Mucosa of gallbladder (tissue), 1 donor: ENCODE data around the gene ZNF550. TPM values are rescaled to one million over a fixed set of nuclear protein-coding genes. Genes with fewer than 3 reads are reported as not detected.
A peak's percentile ranks its signal among the peaks of the same experiment; 100 is the strongest.

ENCODE experiments used
- DNase-seq: peaks from one replicate; pipeline ENCODE4 v3.0.0-alpha.2; 2020; ENCODE audit warnings: low spot score
- total RNA-seq: library from RNA; stranded (reverse); gene quantifications from one replicate; pipeline ENCODE4 v1.2.1, GENCODE V29; 2021
- donor health status: DM: no; HTN: no; CAD: no.

The ZNF550 gene
- 15.1 TPM for total RNA-seq

DNA sequence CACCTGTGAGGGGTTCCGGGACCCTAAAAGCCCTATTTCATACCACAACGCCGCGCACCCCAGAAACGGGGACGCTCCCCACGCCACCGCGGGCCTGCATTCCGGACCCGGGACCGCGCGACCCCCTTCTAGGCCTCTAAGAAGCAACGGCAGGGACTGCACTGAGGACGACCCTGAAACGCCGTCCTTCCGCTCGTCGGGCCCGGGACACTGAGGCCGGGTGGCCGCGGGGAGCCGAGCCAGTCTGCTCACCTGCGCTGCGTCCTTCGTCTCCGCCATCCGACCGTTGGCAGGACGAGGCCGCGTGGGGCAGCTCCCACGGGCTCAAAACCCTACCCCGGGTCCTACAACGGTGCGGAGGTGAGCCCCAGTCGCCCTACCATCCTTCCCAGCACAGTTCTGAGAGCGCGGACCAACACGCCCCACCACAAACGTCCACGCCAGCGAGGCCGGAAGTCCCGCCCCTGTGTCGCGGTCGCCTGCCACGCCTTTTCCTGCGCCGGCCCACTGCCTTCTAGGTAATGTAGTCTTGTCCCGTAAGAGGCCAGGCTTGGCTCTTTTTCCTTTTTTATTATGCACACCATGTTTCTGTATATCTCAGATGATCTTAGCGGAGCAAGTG lies at the start of gene ZNF550:
Gene ZNF550, minus strand, starts transcription at position 460 of the 622 bp plus-strand sequence. Its CDS starts 181 bp downstream, at position 279.
- peak; percentile 92 for DNase-seq

DNA sequence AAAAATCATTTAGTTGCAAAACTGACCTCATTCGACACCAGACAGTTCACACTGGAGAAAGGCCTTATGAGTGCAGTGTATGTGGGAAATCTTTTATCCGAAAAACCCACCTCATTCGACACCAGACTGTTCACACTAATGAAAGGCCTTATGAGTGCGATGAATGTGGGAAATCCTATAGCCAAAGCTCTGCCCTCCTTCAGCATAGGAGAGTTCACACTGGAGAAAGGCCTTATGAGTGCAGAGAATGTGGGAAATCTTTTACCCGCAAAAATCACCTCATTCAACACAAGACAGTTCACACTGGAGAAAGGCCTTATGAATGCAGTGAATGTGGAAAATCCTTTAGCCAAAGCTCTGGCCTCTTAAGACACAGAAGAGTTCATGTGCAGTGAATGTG lies 47.3 kb upstream of the ZNF550 start:
- no peak for DNase-seq

DNA sequence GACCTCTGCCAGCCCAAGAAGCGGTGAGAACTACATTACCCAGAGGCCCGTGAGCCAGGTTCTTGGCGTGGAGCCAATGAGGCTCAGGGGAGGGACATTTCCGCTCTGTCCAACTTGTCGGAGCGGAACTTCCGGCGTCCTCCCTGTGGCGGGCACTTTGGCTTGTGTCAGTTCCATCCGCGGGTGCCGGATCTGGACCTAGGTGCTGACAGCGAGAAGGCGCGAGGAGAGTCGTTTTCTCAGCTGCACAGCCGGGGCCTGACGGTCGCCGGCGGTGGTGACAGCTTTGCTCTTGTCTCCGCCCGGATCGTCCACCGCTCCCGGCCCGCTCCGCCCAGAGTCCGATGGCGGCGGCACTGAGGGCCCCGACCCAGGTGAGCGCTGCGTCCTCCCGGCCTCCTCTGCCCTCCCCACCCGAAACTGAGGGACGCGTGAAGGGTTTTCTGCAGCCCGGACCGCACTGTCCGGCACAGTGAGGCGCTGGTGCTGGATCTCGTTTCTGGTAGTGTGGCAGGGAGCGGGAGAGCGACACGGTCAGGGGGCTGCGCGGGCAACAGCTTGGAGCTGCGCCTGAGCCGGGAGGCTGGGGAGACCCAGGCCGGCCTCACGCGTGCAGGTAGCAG lies 40.2 kb upstream of the ZNF550 start, which contains the start of gene ZNF530:
Gene ZNF530, plus strand, starts transcription at position 125 of the 623 bp plus-strand sequence. CDS start 4,461 bp downstream, outside the sequence.
- DNase-seq: peak; percentile 94

DNA sequence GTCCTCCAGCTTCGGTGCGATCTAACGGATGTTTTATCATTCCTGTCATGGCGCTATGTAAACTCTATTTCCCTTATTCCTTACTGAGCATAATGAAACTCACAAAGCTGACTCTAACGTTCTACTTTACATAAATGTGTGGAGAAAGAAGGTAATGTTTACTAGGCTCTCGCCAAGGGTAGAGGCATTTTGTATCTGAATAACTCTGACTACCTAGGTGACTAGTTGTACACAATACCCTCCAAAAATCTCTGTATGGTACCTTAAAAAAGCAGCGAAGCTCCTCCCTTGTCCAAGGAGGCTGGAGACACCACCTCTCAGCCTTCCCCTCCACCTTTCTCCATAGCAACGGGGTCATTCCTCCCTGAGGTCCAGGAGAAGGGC lies 39.7 kb upstream of the ZNF550 start:
- no peak for DNase-seq

DNA sequence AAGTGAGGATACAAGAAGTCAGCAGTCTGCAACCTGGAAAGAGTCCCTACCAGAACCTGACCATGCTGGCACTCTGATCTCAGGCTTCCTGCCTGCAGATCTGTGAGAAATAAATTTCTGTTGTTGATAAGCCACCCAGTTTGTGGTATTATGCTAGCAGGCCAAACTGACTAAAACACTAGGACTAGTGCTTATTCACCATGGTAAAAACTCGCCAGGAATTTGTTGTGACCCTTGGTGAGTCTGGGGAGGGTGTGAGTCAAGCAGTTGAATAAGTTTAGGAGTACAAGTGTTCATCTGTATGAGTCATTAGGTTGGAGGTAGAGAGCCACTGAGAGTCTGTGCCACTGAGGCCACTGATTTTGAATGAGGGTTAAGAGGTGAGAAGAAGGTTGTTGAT lies 27.9 kb upstream of the ZNF550 start:
- no peak for DNase-seq

DNA sequence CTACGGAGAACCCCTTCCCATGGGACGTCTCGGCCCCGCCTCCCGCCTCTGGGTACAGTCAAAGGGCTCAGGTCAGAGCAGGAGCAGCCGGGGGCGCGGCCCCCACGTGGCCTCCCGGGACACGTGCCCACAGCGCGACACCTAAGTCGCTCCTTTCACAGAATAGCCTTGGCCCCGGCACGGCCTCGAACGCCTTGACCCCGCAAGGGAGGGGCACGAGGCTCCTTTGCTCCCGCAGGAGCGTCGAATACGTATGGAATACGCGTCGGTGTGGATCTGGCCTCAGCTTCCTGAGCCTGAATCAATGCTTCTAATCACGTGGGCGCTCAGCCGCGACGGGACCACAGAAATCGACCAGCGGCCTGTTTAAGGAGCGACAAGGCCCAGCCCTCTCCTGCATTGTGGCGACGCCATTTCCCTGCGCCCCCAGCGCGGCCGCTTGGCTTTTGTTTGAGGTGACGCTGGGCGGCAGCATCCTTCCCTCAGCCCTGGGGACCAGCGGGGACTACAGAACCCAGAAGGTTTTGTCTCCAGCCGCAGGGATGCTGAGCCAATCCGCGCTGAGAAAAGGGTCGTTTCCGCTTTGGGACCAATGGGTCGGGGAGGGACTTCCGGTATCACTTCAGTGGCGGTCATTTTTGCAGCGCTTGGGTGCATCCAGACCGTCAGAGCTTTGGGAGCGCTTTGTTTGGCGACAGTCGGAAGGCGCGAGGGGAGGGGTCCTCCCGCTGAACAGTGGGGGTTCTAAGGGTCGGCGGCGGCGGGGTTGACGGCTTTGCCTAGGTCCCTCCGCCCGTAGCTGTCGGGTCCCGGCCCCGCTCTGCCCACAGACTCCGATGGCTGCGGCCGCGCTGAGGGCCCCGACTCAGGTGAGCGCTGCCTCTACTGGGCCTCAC lies 24.1 kb upstream of the ZNF550 start, which contains the start of gene ZIK1:
Gene ZIK1, plus strand, starts transcription at position 625 of the 896 bp plus-strand sequence. Its CDS starts 212 bp downstream, at position 837.
- DNase-seq: peak; percentile 94

DNA sequence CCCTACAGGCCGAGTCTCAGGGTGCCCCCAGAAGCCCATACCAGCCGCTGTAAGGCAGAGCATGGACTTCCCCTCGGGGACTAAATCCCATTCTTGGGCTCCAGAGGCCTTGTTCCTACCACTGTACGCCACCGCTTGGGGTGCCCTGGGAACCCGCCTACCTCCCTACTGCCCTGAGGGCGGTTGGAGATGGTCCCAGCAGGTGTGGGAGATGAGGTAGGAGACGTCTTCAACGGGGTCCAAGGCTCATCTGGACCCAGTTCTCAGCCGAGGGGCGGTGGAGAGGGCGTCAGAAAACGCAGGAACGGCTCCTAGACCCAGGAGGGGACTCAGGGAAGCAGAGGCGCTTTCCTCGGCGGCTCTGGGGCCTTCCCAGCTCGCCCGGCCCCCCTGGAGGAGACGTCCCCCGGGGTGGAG lies 23.4 kb upstream of the ZNF550 start:
- DNase-seq: no peak

DNA sequence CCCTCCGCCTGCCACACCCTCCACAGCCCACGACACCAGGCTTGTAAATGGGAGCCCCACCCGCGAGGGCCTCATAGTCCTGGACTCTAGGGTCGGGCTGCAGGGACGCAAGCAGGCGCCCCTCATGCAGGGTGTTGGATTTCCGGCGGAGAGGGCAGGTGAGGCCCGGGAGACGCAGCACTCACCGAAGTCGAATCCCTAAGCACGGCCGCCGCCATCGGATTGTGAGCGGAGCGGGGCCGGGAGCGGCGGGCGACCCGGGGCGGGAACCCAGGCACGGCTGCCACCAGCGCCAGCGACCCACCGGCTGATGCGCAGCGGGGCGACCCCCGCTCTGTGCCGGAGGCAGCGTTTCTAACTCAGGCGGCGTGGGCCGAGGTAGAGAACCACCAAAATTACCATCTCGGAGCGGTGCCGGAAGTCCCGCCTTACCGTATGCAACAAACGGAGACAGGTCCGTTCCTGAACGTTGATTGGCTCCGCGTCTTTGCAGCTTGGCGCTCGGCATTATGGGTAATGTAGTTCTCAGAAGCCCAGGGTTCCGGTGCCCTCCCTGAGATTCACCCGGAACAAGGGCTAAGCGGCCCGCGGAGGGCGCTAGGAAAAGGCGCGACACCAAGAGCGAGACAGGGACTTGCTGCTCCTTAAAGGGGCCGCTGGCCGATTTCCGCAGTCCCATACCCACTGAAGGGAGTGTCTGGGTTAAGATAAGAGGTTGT lies 19.0 kb upstream of the ZNF550 start, which contains the start of gene ZNF416:
Gene ZNF416, minus strand, starts transcription at position 425 of the 719 bp plus-strand sequence. Its CDS starts 207 bp downstream, at position 218.
- DNase-seq: peak; percentile 99

DNA sequence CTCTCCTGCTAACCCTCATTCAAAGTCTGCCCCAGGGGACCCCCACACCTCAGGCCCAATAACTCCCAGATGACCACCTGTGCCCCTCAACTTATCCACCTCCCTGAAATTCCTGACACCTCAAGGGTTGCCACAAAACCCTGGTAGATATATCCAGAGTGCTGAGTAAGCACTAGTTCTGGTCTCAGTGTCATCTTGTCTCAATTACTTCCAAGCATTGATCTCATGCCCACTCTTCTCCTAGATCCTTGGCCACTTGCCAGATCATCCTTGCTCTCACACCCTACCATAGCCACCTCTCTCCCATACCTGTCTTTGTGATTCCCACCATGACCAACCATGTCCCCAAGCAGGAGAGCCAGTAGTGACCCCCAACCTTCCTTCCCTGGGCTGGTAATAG lies 17.0 kb upstream of the ZNF550 start:
- no peak for DNase-seq

DNA sequence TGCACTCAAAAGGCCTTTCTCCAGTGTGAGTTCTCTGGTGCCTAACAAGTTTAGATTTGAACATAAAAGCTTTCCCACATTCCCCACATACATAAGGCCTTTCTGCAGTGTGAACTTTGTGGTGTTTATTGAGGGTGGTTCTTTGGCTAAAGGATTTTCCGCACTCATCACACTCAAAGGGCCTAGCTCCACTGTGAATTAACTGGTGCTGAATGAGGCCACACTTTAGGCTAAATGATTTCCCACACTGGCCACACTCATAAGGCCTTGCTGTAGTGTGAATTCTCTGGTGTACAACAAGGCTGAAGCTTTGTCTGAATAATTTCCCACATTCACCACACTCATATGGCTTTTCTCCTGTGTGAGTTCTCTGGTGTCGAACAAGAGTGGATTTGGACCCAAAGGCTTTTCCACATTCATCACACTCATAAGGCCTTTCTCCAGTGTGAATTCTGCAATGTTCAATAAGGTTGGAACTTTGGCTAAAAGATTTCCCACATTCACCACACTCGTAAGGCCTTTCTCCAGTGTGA lies 12.8 kb upstream of the ZNF550 start:
- no peak for DNase-seq

DNA sequence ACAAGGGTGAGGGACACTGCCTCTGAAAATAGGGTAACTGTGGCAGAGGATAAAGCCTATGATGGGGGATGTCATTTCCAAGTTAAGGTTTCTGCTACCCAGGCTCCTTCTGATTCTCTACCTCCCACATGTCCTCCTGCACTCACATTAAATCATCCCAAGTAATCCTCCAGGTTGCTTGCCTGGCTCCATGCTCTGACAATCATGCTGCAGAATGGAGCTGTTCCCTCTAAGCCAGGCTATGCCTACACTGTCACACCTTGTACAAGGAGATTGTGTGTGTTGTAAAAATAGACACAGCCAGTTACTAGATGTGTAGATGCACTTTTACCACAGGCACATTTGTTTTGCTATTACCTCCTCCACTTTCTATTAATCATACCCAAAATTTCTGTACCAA lies 11.0 kb upstream of the ZNF550 start:
- DNase-seq: no peak

DNA sequence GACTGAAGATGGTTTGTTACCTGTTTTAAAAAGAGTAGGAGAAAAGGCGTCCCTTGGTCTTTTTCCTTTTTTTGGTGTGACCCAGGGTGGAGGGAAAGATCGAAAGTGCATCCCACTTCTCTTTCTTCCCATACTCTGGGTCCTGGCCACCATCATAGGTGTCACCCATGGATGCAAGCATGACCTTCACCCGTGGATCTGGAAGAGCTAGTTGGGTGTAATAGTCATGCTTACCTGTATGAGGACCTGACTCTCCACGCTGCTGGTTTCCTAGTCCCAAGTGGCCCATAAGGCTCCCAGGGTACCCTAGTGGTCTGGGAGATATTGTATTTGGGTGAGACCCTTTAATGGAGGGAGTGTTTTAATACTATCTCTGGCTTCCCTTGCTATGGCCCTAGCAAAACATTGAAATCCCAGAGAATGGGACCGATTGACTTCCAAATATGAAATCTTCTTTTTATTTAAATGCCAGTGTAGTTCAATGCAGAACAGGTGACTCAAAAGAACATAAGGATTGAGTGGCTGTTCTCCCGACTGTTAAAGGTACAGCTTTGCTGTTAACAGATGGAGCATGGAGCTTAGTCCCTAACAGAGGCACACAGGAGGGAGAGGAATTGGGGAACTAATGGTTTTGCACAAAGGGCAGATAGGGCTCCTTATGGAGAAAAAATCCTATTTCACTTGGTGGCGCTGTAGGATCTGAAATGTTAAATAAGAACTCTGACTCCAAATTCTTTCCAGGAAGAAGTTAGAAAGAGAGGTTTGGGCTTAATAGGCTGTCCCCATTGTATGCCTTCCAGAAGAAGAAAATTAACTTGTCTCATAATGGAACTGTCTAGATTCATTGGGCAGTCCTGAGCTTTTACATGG lies 7.0 kb upstream of the ZNF550 start:
- DNase-seq: no peak

DNA sequence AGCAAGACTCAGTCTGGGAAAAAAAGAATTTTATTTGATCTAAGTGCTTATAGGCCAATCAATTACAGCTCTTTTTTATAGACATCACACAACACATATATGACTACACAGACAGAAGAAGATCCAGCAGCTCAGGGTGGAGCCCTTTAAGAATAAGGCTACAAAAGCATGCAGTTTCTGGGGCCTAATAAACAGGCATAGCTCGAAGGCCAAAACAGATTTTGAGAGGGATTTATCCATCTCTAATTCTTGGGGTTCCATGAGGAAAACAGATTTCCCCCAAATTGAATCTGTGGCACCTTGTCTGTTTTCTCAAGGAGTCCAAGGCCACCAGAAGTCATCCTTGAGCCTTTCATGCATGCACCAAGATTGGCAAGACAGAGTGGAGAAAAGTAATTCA lies 3.9 kb upstream of the ZNF550 start:
- no peak for DNase-seq

DNA sequence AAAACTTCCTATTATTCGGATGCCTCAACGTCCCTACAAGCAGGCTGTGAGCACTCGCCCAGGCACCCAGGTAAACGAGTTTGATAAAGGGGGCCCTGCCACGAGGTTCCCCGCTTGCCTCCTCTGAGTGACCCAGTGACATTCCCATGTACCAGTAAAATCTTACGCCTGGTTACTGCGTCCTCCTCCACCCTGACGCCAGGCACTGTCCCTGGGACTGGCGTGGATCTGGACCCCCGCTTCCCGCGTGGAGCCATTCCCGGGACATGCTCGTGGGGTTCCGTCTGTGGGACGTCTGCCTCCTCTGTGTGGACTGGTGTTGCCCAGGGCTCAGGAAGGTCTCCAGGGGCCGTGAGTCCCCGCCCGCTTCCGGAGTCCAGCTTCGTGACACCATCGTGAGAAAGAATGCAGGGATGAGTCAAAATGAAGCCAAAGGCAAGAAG lies 407 bp upstream of the ZNF550 start:
- DNase-seq: no peak

DNA sequence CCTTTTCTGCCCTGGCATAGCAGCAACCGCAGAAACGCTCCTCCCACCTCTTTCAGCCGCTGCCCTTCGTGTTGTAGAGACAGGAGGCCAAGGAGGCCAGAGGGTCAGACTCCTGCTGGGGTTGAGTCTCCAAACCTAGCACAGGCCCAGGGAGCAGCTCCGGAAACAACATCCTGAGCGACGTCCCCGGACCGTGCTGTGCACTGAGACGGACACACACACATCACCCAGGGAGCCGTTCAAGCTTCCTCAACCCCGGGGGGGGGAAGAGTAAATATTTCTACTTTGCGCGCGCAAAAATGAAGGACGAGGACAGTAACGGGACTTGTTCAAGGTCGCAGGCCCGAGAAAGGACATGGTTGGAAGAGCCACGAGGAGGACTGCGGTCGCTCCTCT lies 657 bp downstream of the ZNF550 start:
- no peak for DNase-seq

DNA sequence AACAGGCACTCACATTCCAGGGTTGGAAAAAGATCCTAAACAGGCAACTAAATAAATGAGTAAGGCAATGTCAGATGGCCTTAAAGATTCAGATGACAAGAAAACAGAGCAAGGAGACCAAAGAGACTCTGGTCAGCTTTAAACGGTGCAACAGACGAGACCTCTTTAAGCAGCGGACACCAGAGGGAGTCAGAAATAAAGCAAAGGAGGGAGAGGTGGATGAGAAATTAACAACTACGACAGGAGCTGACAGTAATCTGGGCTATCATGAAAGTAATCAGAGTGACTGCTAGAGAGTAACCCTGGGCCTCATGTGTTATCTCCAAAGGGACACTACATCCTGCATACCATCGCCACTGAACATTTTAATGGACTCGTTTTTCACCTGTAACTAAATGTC lies 1.1 kb downstream of the ZNF550 start:
- DNase-seq: no peak

DNA sequence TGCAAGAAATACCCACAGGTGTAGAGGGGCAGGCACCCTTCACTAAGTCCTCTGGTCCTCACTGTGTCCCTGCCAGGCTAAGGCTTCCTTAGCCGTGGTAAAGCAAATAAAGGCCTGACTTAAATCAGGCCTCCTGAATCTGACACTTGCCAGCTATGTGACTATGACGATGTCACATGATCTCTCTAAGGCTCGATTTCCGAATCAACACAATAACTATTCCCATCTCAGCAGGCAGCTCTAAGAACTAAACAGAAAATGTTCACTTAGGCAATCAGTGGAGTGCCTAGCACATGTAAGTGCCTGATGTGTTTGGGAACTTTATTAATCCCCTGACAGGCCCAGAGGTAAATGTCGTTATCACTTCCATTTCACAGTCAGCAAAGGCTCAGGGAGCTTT lies 2.0 kb downstream of the ZNF550 start:
- no peak for DNase-seq

DNA sequence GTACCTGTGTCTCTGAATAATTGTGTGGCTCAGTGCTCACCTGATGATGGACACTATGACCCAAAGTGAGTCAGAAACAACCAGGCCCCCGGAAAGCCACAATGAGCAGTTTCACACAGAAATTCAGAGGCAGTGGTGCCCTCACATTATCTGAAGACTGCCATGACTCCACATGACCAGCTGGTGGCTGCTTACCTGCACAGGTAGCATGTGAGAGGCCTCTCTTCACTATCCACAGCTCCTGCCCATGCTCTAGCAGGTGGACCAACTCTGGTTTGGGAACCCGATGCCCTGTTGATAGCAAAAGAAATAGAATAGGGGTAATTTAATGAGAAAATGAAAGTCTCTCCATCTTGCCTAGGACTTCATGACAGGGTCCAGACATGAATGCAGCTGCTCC lies 7.2 kb downstream of the ZNF550 start:
- DNase-seq: no peak

DNA sequence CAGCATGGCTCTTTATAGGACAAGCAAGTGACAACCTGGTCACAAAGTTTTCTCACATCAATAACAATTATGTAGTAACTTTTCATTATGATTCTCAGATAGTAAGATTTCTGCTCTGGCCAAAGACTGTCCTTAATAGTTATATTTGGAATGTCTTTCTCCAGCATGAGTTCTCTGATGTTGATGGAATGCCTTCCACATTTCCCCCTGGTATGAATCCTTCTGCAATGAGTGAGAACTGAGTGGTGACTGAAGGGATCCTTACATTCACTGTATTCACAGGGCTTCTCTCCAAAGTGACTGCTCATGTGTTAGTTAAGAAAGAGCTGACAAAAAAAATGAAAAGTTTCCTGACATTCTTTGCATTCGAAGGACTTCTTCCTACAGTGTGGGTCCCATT lies 13.2 kb downstream of the ZNF550 start:
- no peak for DNase-seq

DNA sequence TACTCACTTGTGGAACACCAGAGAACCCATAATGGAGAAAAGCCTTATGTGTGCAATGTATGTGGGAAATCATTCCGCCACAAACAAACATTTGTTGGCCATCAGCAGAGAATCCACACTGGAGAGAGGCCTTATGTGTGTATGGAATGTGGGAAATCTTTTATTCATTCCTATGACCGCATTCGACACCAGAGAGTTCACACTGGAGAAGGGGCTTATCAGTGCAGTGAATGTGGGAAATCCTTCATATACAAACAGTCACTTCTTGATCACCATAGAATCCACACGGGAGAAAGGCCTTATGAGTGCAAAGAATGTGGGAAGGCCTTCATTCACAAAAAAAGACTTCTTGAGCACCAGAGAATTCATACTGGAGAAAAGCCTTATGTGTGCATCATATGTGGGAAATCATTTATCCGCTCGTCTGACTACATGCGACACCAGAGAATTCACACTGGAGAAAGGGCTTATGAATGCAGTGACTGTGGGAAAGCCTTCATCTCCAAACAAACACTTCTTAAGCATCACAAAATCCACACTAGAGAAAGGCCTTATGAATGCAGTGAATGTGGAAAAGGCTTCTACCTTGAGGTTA lies 21.6 kb downstream of the ZNF550 start:
- no peak for DNase-seq
